Breast epithelium (tissue), 4 donors: ENCODE results near the gene TMEM202. TPM values are rescaled to one million over a fixed set of nuclear protein-coding genes. Genes with fewer than 3 reads are reported as not detected.
A peak's percentile ranks its signal among the peaks of the same experiment; 100 is the strongest.
"Not testable (repeated sequence)": the region's sequence is repeated elsewhere in the genome, so short reads cannot be mapped to it uniquely, and the experiment has no call there.

Source experiments
- DNase-seq, 2 donors: peaks; one replicate each; pipeline ENCODE4 v3.0.0-alpha.2; 2019; ENCODE audit warnings: low spot score in 2 of 2
- H3K27ac ChIP-seq, 2 donors: fragments of 200-600 bp; sonication (generic) in 1 of 2; one replicate each; pipeline ENCODE4 v1.5.1; 2016 to 2019; ENCODE audit warnings: mild to moderate bottlenecking in 1 of 2
- H3K27me3 ChIP-seq, 2 donors: fragments of 200-600 bp; sonication (generic) in 1 of 2; one replicate each; pipeline versions ENCODE4 v1.5.1 to v1.6.0; 2017 to 2019; ENCODE audit warnings: control low read depth in 1 of 2, mild to moderate bottlenecking in 1 of 2
- H3K36me3 ChIP-seq: fragments of 200-600 bp; one replicate; pipeline ENCODE4 v1.5.1; 2019
- H3K4me1 ChIP-seq, 2 donors: fragments of 200-600 bp; sonication (generic); one replicate each; pipeline ENCODE4 v1.5.1; 2016 to 2019; ENCODE audit warnings: control low read depth in 1 of 2
- H3K4me3 ChIP-seq, 3 donors: fragments of 200-600 bp; sonication (generic); 1 replicate in 2 of 3; 2 replicates in 1 of 3; pipeline ENCODE4 v1.5.1; 2016 to 2019; ENCODE audit warnings: mild to moderate bottlenecking in 3 of 3, moderate library complexity in 2 of 3
- H3K9me3 ChIP-seq, 2 donors: fragments of 200-600 bp; sonication (generic) in 1 of 2; one replicate each; pipeline ENCODE4 v1.5.1; 2016 to 2019; ENCODE audit warnings: control low read depth in 1 of 2
- POLR2A ChIP-seq: fragments of 450-650 bp; IDR thresholded peaks from one replicate; pipeline ENCODE4 v1.6.1; 2016; ENCODE audit warnings: antibody characterized with exemption, mild to moderate bottlenecking, moderate library complexity
- POLR2AphosphoS5 ChIP-seq, 3 donors: sonication (generic); formaldehyde crosslinking; IDR thresholded peaks; one replicate each; pipeline ENCODE4 v1.6.1; 2017; ENCODE audit warnings: antibody characterized with exemption in 3 of 3
- intact Hi-C: fragments of 100-400 bp; cut with DNase I; formaldehyde crosslinking; loops from one replicate; pipeline ENCODE4 v1.15.1; 2023; ENCODE audit warnings: low total_unique reads
- total RNA-seq, 3 donors: library from RNA; depleted of rRNA; stranded (reverse); fragments of >200 nt; gene quantifications; one replicate each; pipeline ENCODE4 v1.1.0, GENCODE V29; 2016
- TF ChIP-seq, protein P1 (sequence below), 3 donors: fragments of 450-650 bp; IDR thresholded peaks; one replicate each; pipeline ENCODE4 v1.5.1; 2016 to 2017; ENCODE audit warnings: antibody characterized with exemption in 3 of 3, mild to moderate bottlenecking in 3 of 3, moderate library complexity in 3 of 3

The TMEM202 gene
- total RNA-seq, 3 donors from 2014 or later = not detected

- Histone ChIP-seq H3K36me3 (no peaks in the 10 kb centered on the region), H3K4me1 (peaks cover 0 to 7% of the 10 kb centered on the region in 2 donors), H3K4me3 (no peak overlapping the region), H3K27ac (no peak overlapping the region), H3K9me3 (no peaks in the 10 kb centered on the region), H3K27me3 (no peaks in the 10 kb centered on the region)
- intact Hi-C loops = no loop called here
- no peak for DNase-seq
- TF ChIP-seq POLR2AphosphoS5 (IDR thresholded peaks at IDR 0.05) = no peak
- no peak for TF ChIP-seq POLR2A
These were observed 18.2 kb upstream of the TMEM202 start for GRCh38 chr15:72379856-72380430.

- DNase-seq = no peak
- H3K4me1 ChIP-seq = peaks cover 0 to 7% of the 10 kb centered on the region in 2 donors
- intact Hi-C loops = no loop called here
- H3K27ac ChIP-seq = no peak overlapping the region
- TF ChIP-seq, protein P1, sequence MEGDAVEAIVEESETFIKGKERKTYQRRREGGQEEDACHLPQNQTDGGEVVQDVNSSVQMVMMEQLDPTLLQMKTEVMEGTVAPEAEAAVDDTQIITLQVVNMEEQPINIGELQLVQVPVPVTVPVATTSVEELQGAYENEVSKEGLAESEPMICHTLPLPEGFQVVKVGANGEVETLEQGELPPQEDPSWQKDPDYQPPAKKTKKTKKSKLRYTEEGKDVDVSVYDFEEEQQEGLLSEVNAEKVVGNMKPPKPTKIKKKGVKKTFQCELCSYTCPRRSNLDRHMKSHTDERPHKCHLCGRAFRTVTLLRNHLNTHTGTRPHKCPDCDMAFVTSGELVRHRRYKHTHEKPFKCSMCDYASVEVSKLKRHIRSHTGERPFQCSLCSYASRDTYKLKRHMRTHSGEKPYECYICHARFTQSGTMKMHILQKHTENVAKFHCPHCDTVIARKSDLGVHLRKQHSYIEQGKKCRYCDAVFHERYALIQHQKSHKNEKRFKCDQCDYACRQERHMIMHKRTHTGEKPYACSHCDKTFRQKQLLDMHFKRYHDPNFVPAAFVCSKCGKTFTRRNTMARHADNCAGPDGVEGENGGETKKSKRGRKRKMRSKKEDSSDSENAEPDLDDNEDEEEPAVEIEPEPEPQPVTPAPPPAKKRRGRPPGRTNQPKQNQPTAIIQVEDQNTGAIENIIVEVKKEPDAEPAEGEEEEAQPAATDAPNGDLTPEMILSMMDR (IDR thresholded peaks at IDR 0.05) = no peak
- no peak for TF ChIP-seq POLR2A
- no peak for TF ChIP-seq POLR2AphosphoS5 (IDR thresholded peaks at IDR 0.05)
- H3K9me3 ChIP-seq = no peaks in the 10 kb centered on the region
- H3K36me3 ChIP-seq = no peaks in the 10 kb centered on the region
- H3K27me3 ChIP-seq = no peaks in the 10 kb centered on the region
- H3K4me3 ChIP-seq = no peak overlapping the region
These were observed 17.4 kb upstream of the TMEM202 start for GRCh38 chr15:72380743-72381142.

DNA sequence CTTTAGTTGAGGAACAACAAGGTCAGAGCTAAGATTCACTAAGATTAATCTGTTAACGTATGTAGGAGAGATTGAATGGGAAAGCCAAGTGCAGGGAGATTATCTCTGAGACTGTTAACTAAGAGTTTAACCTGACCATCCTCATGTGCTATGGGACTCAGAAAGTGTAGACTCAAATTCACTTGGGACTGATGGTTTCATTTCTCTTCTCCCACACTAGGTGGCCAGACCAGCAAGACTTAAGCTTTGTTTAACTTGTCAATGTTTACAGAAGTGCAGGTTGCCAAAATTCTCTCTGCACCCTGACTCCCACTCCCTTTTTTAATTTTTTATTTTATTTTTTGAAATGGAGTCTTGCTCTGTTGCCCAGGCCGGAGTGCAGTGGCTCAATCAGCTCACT is 16.0 kb upstream of the TMEM202 start:
- TF ChIP-seq, protein P1 (IDR thresholded peaks at IDR 0.05) = peak in 1 of 3 donors; percentile 26
- TF ChIP-seq POLR2A = no peak
- TF ChIP-seq POLR2AphosphoS5 (IDR thresholded peaks at IDR 0.05) = no peak
- H3K27ac ChIP-seq = no peak overlapping the region
- DNase-seq = no peak
- no peak overlapping the region for H3K4me3 ChIP-seq
- no peaks in the 10 kb centered on the region for H3K9me3 ChIP-seq
- intact Hi-C loops = no loop called here
- no peaks in the 10 kb centered on the region for H3K36me3 ChIP-seq
- H3K27me3 ChIP-seq = no peaks in the 10 kb centered on the region
- H3K4me1 ChIP-seq = no peaks in the 10 kb centered on the region

- H3K27me3 ChIP-seq = no peaks in the 10 kb centered on the region
- no peaks in the 10 kb centered on the region for H3K36me3 ChIP-seq
- H3K9me3 ChIP-seq = no peaks in the 10 kb centered on the region
- no peak for DNase-seq
- no peaks in the 10 kb centered on the region for H3K4me1 ChIP-seq
- intact Hi-C loops = no loop called here
- no peak for TF ChIP-seq POLR2AphosphoS5 (IDR thresholded peaks at IDR 0.05)
- TF ChIP-seq, protein P1 (IDR thresholded peaks at IDR 0.05) = no peak
- TF ChIP-seq POLR2A = no peak
- H3K27ac ChIP-seq = no peak overlapping the region
- no peak overlapping the region for H3K4me3 ChIP-seq
These were observed 10.4 kb upstream of the TMEM202 start for GRCh38 chr15:72387741-72388140.

DNA sequence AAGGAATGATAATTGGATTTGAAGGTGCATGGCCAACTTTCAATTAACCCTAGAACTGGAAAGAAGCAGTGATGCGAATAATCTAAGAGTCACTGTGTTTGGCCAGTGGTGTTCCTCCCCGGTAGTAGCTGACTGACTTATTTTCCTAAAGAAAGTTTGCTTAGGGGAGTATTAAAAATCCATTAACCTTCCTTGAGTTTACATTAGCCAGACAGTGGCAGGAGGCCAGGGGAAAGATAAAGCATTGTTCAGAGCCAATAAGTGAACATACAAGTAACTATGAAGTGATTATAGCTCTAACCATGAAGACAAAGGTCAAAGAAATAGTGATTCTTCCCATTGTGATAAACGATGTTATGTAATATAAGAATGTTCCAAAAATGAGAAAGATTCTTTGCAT is 8.9 kb upstream of the TMEM202 start:
- Histone ChIP-seq H3K27ac (no peak overlapping the region), H3K4me3 (no peak overlapping the region), H3K9me3 (no peaks in the 10 kb centered on the region), H3K4me1 (no peaks in the 10 kb centered on the region), H3K27me3 (no peaks in the 10 kb centered on the region), H3K36me3 (no peaks in the 10 kb centered on the region)
- no peak for DNase-seq
- intact Hi-C loops = no loop called here
- TF ChIP-seq POLR2AphosphoS5 (IDR thresholded peaks at IDR 0.05) (no peak), POLR2A (no peak)
- TF ChIP-seq, protein P1 (IDR thresholded peaks at IDR 0.05) = no peak

GRCh38 chr15:72396331-72396730 is 1.8 kb upstream of the TMEM202 start:
- H3K36me3 ChIP-seq, DNase-seq, H3K27me3 ChIP-seq, H3K9me3 ChIP-seq, H3K4me3 ChIP-seq, H3K27ac ChIP-seq, intact Hi-C loops, H3K4me1 ChIP-seq: not testable (repeated sequence)
